HEK293 (cell line): ENCODE results near the gene TUG1.

ENCODE experiments used
- ATF2 ChIP-seq: fragments of 450-650 bp; formaldehyde crosslinking; IDR thresholded peaks from 2 replicates; pipeline ENCODE4 v1.5.1; 2016; ENCODE audit warnings: missing biosample characterization, missing genetic modification characterization, low read depth
- CTCF ChIP-seq: fragments of 450-650 bp; formaldehyde crosslinking; IDR thresholded peaks from 2 replicates; pipeline ENCODE4 v1.5.1; 2016; ENCODE audit warnings: missing biosample characterization, missing genetic modification characterization
- SP2 ChIP-seq: fragments of 450-650 bp; formaldehyde crosslinking; IDR thresholded peaks from 2 replicates; pipeline ENCODE4 v1.5.1; 2016; ENCODE audit warnings: missing biosample characterization, missing genetic modification characterization
- TCF7L2 ChIP-seq: IDR thresholded peaks from 2 replicates; pipeline ENCODE4 v1.6.1; 2011; ENCODE audit warnings: low read depth, mild to moderate bottlenecking, inconsistent platforms, low read length, moderate library complexity, borderline replicate concordance
- YY1 ChIP-seq: fragments of 450-650 bp; formaldehyde crosslinking; IDR thresholded peaks from 2 replicates; pipeline ENCODE4 v1.5.1; 2018; ENCODE audit warnings: missing biosample characterization, missing genetic modification characterization
- ZFP41 ChIP-seq: fragments of 450-650 bp; formaldehyde crosslinking; IDR thresholded peaks from 2 replicates; pipeline ENCODE4 v1.5.1; 2016; ENCODE audit warnings: missing biosample characterization, missing genetic modification characterization, borderline replicate concordance
- ZNF10 ChIP-seq: fragments of 450-650 bp; formaldehyde crosslinking; IDR thresholded peaks from 2 replicates; pipeline ENCODE4 v1.5.1; 2017; ENCODE audit warnings: missing biosample characterization, missing genetic modification characterization
- ZNF692 ChIP-seq: fragments of 450-650 bp; formaldehyde crosslinking; IDR thresholded peaks from 2 replicates; pipeline ENCODE4 v1.5.1; 2016; ENCODE audit warnings: missing biosample characterization, missing genetic modification characterization
- ZNF785 ChIP-seq: fragments of 450-650 bp; formaldehyde crosslinking; IDR thresholded peaks from 2 replicates; pipeline ENCODE4 v1.5.1; 2016; ENCODE audit warnings: missing biosample characterization, missing genetic modification characterization

GRCh38 chr22:30970356-30970746 is 1.3 kb downstream of the TUG1 start:
- TF ChIP-seq ZNF785 (tag by site-specific recombination) (no peak), ZNF10 (no peak), CTCF (tag by site-specific recombination) (no peak), YY1 (tag by site-specific recombination) (no peak), ZFP41 (tag by site-specific recombination) (no peak), SP2 (no peak), TCF7L2 (no peak), ATF2 (tag by site-specific recombination) (no peak), ZNF692 (tag by site-specific recombination) (no peak)
